Activated gamma-delta T cell treated with Interleukin-2 at 50 U/mL for 16 hours (primary cell): ENCODE measurements around the gene CNOT3.
A peak's percentile ranks its signal among the peaks of the same experiment; 100 is the strongest.
"Not testable (repeated sequence)": the region's sequence is repeated elsewhere in the genome, so short reads cannot be mapped to it uniquely, and the experiment has no call there.

Source experiments
- DNase-seq: peaks from one replicate; pipeline ENCODE4 v3.0.0-alpha.2; 2020

The CNOT3 gene

DNA sequence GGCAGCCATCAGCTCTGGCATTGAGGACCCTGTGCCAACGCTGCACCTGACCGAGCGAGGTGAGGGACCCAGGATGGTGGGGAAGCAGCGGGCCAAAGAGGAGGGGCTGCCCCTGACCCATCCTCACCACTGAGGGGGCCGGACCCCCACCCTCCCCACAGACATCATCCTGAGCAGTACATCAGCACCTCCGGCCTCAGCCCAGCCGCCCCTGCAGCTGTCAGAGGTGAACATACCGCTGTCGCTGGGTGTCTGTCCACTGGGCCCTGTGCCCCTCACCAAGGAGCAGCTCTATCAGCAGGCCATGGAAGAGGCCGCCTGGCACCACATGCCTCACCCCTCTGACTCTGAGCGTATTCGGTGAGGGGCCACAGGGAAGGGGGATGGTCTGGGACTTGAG lies 14.7 kb downstream of the CNOT3 start:
- no peak for DNase-seq

DNA sequence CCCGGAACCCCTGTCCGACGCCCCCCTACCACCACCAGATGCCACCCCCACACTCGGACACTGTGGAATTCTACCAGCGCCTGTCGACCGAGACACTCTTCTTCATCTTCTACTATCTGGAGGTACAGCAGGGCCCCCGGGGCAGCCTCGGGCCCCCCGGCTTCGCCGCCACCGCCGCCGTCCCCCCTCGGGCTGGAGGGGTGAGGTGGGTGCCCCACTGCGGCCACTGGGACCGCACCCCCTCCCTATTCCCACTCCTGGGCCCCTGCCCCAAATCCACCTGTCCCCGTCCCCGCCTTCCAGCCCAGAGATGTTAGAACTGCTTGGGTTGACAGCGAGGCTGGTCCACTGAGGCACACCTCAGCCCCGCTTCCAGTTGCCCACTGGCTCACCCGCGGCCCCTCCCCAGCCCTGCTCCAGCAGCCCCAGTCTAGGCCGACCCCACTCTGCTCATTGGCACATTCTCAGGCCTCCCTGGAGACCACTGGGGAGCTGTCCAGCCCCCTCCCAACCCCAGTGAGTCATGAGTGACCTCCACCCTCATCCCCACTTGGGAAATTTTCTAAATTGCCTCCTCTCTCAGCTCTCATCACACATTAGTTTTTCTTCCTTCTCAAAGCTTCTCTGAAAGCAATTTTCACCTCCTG lies 15.4 kb downstream of the CNOT3 start:
- DNase-seq, result no peak

DNA sequence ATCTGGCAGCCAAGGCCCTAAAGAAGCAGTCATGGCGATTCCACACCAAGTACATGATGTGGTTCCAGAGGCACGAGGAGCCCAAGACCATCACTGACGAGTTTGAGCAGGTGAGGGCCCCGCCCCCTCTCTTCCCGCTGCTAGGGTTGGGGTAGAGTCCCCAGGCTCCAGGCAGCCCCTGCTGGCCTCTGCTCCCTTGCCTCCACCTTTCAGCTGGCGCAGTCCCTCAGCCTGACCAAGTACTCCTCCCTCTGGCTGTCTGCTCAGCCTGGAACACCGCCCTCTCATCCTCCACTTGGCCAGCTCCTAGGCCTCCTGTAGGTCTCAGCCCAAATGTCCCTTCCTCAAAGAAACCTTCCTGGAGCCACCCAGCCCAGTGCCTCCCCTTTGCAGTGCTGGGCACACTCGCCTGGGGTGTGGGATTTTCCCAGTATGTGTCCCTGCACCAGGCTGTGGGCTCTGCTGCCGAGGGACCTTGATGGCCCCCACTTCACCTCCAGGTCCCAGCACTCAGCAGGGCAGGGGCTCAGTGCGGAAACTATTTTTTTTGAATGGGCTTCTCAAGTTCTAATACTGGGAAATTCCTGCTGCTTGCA lies 16.3 kb downstream of the CNOT3 start:
- DNase-seq, result no peak

DNA sequence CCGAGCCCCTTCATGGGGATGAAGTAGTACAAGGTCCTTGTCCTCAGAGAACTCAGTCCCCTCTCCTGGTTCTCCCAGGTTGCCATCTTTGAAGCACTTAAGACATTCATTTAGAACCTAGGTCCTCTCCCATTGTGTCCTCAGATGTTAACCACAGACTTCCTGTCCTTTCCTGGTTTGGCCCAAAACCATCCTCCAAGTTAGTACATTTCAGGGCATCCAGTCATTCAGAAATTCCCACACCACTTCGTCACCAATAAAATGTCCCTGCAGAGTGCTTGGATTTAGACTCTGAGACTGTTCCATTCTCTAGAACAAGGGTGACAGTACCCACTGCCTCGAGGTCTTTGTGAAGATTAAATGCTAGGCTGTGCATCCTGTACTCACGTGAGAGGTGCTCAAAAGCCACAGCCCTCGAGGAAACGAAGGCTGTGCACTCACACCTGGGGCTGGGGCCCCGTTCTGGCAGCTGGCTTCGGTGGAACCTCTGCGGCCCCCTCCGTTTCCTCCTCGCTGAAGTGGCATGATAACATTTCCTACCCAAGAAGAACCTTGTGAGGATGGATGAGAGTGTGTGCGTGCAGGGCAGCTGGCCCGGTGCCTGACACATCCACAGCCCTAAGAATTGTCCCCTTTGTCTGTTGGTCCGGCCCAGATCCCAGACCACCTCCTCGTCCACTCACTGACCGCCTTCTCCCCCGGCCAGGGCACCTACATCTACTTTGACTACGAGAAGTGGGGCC lies 17.2 kb downstream of the CNOT3 start:
- DNase-seq, result peak; percentile 45

DNA sequence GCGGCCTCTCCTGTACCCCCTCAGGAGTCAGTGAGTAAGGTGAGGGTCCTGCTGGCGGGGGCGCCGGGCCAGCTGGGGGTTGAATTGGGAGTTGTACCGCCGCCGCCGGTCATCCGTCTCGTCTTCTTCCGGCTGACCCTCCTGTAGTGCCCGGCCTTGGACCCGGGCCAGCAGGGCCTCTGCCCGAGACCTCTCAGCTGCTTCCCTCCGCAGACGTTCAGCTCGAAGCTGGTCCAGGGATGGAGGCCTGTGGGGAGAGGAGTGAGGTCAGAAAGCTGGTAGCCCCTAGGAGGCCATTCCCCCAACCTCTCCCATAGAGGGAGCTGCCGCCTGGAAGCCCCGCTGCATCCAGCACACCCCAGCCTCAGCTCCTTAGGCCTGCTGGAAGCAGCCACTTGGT lies 18.1 kb downstream of the CNOT3 start:
- DNase-seq, result no peak

DNA sequence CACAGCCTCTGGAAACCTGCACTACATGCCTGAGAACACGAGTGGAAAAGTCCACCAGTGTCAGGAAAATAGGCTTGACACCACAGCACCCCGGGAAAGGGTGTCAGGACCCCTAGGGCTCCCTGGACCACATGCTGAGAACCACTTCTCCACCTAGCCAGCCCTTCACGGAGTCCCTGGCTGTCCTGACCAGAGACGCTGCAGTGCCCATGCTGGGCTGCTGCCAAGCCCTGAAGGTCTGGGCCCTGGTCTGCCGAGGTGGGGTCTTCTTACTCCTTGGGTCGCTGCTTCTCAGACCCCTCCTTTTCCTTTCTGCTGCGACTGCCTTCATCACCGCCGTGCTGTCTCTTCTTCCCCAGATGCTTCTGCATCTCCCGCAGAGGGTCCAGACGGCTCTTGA lies 18.9 kb downstream of the CNOT3 start:
- no peak for DNase-seq

DNA sequence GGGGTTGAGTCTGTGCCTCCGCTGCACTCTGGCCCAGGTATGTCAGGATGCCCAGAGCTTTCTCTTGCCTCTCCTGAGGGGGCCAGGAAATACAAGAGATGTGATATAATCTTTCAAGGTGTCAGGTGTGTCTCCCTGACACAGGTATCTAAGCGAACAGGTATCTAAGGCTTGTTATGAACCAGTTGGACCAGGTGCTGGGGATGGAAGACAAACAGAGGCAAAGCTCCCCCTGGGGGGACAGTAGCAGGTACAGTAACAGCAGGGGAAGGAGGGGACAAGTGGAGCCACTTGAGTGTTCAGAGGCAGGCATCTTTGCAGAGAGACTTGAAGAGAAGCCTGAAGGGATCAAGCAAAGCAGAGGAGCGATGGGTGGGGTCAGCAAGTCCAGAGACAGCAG lies 19.4 kb downstream of the CNOT3 start:
- no peak for DNase-seq

DNA sequence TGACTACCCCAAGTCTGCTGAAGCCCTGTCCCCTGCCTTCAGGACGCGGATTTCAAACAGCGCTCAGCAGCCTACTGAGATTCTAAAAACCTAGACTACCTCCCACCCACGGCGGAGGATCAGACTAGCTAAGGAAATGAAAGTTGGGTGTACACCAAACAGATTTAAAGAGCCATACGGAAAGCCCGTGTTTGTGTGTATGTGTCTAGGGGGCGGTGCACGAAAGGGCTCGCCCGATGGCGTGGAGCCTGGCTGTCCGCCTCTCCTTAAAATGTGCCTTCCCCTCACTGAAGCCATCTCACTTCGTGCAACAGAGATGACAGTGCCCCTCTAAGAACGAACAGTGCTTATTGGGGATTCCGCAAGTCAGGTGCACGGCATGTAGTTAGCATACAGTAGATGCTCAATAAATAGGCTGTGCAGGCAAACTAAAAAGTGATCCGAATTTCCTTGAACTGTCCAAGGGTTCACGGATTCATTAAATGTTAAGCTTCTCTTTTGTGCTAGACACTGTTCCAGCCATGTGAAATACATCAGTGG lies 21.3 kb downstream of the CNOT3 start:
- DNase-seq, result no peak

DNA sequence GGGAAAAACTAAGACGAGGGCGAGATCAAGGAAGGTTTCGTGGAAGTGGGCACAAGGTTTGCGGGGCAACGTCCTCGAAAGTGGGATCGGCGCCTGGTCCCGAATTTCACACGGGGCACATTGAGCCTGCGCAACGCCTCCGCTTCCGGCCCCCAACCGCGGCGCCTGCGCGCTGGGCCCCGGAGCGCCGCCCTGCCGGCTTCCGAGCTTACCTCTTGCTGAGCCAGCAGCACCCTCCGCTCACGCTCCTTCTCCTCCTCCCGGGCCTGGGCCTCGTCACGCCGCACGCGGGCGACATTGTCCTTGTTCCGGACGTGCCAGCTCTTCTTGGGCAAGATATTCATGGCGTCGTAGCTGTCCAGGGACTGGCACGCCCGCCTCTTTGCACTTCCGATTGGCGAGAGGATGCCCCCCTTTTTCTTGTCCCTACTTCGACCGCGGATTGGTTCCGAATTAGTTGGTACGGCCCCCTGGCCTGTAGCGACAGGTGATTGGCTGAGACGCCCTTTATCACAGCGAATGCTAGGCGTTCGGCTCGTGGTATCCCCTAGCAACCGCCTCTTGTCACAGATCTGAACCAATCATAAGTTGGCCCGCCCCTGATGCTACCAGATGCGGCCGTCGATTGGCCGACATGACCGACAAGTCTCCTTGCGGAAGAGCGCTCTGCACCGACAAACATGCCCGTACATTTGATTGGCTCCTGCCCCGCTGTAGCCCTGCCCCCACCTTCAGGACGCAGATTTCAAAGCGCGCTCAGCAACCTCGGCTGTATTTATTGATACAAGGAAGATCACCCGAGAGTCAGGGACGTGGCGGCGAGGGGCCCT lies 22.0 kb downstream of the CNOT3 start, which contains the start of gene LENG1:
LENG1 (minus strand) TSS at position 370 of the 830 bp plus-strand sequence; CDS start at position 344, 26 bp downstream.
- DNase-seq, result peak; percentile 99

DNA sequence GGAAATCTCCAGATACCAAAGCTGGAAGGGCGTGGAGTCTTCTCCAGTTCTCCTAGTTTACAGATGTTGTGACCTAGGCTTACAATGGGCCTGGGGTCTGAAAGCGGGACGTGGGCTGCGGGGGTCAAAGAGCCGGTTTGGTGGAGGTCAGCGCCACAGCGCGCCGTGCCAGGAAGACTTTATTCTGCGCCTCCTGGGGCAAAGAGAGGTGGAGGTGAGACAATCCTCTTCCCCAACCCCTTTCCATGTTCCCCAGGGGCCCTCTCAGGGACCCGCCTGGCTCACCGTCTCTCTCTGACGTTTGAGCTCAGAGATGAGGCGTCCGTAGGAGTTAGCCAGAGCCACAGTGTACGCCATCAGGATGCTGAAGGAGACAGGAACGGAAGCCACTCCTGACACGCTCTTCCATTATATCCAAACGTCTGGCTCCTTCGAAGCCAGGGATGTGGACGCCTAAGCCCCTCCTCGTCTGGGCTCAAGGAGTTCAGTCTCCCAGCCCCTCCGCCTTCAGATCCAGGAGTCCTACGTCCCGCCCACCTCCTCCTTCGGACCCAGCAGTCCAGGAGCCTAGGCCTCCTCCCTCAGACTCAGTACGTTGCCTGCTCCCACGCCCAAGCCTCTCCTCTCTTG lies 22.7 kb downstream of the CNOT3 start:
- no peak for DNase-seq

DNA sequence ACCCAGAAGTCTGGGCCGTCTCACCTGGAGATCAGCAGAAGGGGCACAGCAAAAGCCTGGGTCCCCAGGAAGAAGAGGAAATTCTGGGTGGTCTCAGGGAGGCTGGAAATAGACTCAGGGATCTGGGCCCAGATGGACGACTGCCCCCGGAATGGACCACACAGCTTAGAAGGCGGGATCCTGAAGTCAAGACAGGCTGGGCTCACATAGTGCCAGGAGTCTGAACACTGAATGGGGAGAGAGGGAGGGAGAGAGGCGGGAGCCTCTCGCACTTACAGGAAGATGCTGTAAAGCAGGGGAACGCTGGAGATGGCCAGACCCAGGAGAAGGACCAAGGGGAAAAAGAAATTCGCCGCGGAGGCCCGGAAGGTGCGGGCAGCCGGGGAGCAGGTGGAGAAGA lies 23.3 kb downstream of the CNOT3 start:
- DNase-seq, result no peak

DNA sequence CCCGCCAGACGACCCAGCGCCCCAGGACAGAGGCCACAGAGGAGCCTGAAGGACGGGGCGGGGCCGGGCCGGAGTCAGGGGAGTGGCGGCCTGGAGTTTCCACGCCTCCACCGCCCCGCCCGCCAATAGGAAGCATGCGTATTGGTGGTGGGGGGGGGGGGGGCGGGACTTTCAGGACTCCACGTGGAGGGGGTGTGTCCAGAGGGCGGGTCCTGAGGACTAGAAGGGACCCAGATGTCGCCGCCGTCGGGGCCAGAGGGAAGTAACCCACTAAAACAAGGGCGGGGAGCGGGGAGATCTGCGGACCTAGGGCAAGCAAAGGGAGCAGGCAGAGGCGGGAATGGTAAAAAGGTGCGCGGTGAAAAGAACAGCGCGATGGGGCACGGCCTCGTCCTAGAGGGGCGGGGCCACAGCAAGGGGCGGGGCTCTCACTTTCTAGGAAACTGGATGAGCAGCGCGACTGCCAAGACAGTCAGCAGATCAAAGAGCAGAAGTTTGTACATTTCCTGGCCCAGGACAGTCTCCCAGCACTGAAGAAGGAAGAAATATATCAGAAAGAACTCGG lies 24.8 kb downstream of the CNOT3 start:
- DNase-seq, result peak; percentile 74

DNA sequence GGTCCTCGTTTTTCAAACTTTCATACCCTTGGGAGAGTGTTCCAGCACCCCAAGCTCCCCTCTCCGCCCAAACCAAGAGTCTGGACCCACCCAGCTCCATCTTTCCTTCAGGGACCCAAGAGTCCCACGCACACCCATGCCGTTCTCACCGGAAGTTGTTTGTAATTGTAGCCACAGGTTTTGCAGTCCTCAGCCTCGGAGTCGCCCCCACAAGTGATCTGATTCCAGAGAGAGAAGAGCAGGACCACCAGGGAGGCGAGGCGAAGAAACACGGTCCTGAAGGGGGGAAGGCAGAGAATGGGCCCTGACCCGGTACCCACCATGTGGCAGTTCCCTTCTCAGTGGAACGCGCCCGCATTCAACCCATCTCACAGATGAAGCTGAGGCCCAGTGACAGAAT lies 25.3 kb downstream of the CNOT3 start:
- no peak for DNase-seq

DNA sequence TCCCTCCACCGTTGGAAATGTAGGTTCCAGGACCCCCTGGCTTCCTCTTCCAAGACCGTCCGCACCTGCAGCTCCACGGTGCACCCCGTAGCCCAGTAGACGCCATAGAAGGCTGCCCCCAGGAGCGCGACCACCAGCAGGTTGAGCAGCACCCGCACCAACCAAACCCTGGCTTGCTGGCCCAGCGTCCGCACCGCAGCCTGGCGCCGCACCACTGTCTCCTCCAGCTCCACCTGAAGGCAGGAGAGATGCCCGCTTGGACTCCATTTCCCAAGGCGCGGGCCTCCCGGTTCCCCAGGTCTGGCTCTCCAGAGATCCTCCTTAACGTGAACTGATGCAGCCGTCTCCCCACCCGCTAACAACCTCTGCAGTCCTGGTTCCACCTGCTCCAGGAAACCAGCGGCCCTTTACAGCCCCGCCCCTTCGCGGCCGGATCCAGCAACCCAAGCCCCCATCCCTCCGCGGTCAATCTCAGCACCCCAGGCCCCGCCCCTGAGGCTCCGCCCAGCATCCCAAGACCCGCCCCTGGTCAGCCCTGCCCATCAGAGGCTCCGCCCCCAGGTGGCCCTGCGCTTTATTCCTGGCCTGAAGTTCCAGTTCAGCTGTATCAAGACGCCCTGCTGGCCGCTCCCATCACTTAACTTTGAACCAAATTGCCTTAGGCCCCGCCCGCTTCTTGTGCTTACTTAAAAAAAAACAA lies 27.0 kb downstream of the CNOT3 start:
- peak; percentile 49 for DNase-seq

DNA sequence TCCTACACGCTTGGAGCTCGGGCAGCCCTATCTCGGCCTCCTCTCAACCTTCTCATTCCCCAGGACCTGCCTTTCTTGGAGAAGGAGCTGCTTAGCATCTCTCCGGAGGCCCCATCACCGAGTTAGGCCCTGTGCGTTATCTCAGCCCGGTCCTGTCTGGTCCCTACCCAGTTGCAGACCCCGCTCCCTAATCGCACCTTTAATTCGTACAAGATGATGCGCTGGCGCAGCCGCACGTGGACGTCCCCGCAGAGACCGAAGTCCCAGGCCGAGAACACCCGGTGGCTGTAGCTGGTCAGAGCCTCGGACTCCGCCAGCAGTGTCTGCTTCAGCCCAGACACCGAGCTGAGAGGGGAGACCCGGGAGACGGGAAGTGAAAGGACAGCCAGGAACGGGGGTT lies 27.7 kb downstream of the CNOT3 start:
- no peak for DNase-seq

DNA sequence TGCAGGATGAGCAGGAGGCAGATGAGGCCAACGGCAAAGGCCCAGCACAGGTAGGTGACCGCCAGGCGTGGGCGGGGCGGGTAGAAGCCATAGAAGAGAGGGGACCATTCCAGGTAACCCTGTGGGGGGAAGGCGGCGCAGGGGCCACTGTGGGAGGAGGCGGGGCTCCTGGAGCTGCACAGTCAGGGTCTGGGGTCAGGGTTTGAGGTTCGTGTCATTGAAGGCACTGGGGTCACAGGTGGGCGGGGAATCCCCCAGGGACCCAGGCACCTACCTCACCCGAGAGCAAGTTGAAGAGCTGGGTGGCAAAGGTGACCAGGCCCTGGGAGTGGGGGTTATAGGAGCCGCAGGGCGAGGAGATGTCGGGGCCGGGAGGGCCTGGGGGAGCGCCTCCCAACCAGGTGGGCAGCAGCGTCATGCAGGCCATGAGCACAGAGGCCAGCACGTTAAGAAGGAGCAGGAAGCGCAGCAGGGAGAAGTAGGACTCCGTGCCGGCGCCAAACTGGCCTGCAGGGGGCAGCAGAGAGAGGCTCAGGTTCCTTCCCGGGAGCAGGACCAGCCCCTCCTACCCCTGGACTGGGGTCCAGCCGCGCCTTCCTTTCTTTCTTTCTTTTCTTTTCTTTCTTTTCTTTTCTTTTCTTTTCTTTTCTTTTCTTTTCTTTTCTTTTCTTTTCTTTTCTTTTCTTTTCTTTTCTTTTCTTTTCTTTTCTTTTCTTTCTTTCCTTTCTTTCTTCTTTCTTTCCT lies 30.8 kb downstream of the CNOT3 start:
- DNase-seq, result peak; percentile 92

DNA sequence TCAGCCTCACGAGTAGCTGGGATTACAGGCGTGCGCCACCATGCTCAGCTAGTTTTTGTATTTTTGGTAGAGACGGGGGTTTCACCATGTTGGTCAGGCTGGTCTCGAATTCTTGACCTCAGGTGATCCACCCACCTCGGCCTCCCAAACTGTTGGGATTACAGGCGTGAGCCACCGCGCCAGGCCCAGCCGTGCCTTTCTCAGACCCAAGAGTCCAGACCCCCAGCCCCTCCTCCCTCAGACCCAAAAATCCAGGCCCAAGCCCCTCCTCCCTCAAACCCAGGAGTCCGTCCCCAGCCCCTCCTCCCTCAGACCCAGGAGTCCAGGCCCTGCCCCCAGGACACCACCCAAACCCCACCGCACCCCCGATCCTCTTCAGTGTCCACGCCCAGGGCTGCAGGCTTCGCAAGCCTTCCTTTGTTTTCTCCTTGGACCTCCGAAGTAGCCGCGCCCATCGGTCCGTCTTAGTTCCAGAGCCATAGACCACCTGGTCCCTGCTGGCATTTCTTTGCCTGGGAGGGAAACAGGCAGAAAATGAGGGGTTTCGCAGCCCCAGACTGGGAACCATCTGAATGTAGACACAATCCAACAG lies 31.7 kb downstream of the CNOT3 start:
- DNase-seq, result no peak

DNA sequence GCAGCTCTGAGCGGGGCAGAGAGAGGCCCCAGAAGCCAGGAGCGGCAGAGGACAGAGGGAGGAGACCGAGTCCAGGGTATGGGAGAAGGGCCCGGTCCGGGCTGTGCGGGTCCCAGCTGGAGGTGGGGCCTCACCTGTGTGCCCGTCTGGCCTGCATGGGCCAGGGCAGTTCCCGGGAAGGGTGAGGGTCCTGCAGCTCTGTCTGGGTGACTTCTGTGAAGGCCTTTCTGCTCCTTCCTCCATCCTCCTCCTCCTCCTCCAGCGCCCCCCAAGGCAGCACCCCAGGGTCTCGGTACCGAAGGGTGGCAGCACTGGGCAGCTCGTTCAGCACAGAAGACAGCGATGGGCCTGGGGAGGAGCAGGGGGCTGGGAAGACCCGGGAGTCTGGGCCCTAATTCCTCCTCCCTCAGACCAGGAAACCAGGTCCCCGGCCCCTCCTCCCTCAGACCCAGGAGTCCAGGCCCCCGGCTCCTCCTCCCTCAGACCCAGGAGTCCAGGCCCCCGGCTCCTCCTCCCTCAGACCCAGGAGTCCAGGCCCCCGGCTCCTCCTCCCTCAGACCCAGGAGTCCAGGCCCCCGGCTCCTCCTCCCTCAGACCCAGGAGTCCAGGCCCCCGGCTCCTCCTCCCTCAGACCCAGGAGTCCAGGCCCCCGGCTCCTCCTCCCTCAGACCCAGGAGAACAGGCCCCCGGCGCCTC lies 34.3 kb downstream of the CNOT3 start:
- not testable (repeated sequence) for DNase-seq

DNA sequence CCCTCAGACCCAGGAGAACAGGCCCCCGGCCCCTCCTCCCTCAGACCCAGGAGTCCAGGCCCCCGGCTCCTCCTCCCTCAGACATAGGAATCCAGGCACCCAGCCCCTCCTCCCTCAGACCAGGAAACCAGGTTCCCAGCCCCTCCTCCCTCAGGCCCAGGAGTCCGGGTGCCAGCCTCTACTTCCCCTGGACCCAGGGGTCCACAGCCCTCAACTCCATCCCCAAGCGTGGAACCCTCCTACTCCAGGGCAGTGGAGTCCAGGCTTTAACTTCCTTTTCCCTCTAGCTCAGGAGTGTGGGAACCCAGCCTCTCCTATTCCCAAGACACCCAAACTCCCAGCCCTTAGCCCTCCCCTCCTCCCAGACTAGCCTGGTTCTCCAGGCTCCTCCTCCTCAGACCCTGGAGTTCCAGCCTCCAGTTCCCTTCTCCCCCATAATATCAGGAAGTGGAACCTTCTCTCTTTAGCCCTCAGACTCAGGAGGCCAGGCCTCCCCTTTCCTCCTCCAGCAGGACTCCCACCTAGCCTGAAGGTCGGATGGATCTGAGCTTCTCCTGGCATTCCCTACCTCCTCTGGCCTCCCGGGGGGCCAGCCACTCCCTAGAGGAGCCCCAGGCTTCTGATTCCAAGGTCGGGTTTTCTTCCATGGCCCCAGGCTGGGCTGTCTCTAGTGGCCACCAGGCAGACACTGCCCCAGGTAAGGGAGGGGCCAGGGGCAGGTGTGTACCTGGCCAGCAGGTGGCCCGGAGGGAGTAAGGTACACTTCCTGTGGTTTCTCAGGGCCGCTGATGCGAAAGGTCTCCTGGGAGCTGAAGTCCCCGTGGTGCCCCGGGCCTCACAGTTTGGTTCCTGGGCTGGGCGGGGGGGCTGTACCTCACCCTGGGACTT lies 35.2 kb downstream of the CNOT3 start, which contains the start of gene TMC4:
TMC4 (minus strand) TSS at position 690 of the 888 bp plus-strand sequence; CDS start at position 647, 43 bp downstream.
- no peak for DNase-seq
